GM21528 (cell line): Measurements from ENCODE around the gene ATP2C2.
"Not testable (repeated sequence)": the region's sequence is repeated elsewhere in the genome, so short reads cannot be mapped to it uniquely, and the experiment has no call there.

ENCODE experiments used
- ATAC-seq: cut with Tn5 transposase; IDR thresholded peaks from one replicate; pipeline ENCODE4 v1.9.1; 2021; ENCODE audit warnings: mild to moderate bottlenecking, moderate library complexity; ENCODE audit not compliant: unreplicated experiment, low FRiP score

Gene ATP2C2

DNA sequence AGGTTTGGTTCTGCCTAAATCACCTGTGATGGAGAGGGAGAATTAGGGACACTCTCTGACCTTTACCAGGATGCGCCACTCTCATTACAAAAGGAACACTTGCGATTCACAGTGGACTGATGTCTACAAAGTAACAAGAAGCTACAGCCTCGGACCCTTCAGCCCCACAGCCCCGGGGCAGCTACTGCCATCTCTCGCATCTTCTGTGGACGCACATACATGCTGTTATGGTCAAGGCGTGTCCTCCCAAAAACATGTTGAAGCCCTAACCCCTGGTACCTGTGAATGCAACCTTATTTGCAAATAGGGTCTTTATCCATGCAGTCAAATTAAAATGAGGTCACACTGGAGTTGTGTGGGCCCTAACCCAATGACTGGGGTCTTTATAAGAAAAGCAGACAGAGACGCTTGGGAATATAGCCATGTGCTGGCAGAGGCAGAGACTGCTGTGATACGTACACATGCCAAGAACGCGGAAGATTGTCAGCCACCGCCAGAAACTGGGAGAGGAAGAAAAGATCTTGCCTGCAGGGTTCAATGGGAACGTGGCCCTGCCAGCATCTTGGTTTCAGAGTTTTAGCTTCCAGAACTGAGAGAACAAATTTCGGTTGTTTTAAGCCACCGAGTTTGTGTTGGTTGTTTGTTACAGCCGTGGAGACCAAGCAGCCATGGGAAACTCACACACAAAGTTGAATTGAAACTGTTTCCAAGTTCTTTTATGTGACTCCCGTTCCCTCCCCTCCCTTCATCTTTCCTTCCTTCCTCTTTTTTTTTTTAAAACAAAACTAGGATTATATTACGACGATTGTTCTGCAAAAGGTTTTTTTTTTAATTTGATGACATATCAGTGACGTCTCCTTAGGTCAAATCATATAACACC is 23.1 kb downstream of the ATP2C2 start:
- no peak for ATAC-seq

GRCh38 chr16:84392031-84392360 is 23.7 kb downstream of the ATP2C2 start:
- ATAC-seq = no peak

- ATAC-seq = not testable (repeated sequence)
These were observed 27.7 kb downstream of the ATP2C2 start for GRCh38 chr16:84396082-84396481.

DNA sequence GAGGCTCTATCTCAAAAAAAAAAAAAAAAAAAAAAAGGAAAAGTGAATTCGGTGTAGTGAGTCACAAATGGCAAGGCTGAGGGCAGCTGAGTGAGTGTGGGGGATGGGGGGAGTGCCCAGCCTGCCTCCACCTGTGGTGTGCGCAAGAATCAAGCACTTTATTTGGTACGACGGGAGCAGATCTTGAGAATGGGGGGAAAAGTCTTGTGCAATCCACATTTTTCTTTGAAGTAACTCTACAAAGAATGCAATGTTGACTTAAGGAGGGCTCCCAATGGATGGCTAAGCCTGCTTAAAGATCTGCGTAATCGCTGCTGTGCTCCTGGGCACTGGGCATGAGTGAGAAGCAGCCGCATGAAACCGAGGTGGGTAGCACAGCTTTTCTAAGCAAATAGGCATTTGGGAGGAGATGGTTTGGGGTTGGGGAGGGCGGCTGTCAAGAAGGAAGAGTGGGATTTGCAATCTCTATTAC is 28.2 kb downstream of the ATP2C2 start:
- no peak for ATAC-seq

DNA sequence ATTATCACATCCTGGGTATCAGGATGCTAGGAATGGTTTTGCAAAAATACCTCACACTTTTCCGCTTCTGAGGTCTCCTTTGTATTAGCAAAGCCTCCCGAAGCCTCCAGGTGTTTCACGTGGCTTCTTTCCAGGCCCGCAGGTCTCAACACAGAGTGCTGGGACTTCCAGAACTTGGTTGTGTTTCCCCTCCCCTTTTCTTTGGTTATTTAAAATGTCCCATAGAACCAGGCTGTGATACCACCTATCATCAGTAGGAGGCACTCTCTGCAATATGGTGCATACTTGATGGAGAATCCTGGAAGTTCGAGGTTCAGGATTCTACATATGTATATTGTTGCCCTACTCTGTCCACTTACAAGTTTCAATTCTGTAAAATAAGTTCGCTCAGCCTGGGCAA is 28.8 kb downstream of the ATP2C2 start:
- no peak for ATAC-seq

GRCh38 chr16:84398701-84399100 is 30.4 kb downstream of the ATP2C2 start:
- ATAC-seq = no peak

DNA sequence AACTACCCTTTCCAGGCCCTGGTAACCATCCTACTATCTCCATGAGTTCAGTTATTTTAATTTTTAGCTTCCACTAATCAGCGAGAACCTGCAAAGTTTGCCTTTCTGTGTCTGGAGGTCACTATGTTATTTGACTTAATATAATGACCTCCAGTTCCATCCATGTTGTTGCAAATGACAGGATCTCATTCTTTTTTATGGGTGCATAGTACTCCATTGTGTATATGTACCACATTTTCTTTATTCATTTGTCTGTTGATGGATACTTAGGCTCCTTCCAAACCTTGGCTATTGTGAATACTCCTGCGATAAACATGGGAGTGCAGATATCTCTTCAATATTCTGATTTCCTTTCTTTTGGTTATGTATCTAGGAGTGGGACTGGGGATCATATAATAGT is 31.6 kb downstream of the ATP2C2 start:
- ATAC-seq = not testable (repeated sequence)

- not testable (repeated sequence) for ATAC-seq
These were observed 35.1 kb downstream of the ATP2C2 start for GRCh38 chr16:84403435-84403834.

- no peak for ATAC-seq
These were observed 36.0 kb downstream of the ATP2C2 start for GRCh38 chr16:84404324-84404723.

- no peak for ATAC-seq
These were observed 36.8 kb downstream of the ATP2C2 start for GRCh38 chr16:84404936-84405639.

- ATAC-seq = no peak
These were observed 37.9 kb downstream of the ATP2C2 start for GRCh38 chr16:84406006-84406963.

GRCh38 chr16:84407588-84408313 is 39.4 kb downstream of the ATP2C2 start:
- no peak for ATAC-seq

DNA sequence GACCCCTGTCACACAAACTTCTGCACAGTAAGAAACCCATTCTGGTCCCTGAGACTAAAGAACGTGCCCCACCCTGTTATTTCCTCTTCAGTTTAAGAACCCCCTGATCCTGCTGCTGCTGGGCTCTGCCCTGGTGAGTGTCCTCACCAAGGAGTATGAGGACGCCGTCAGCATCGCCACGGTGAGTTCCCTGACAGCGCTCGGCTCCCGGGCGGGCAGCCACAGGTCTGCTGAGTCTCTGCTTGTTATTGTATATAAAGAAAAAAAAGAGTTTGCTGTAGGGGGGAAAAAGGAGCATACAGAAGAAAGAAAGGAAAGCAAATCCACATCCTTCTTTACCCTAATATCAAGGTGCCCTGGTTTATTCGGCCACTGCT is 40.0 kb downstream of the ATP2C2 start:
- ATAC-seq = no peak

GRCh38 chr16:84408856-84409255 is 40.5 kb downstream of the ATP2C2 start:
- ATAC-seq = no peak

- no peak for ATAC-seq
These were observed 42.2 kb downstream of the ATP2C2 start for GRCh38 chr16:84410361-84411138.

- ATAC-seq = no peak
These were observed 43.4 kb downstream of the ATP2C2 start for GRCh38 chr16:84411768-84412167.

DNA sequence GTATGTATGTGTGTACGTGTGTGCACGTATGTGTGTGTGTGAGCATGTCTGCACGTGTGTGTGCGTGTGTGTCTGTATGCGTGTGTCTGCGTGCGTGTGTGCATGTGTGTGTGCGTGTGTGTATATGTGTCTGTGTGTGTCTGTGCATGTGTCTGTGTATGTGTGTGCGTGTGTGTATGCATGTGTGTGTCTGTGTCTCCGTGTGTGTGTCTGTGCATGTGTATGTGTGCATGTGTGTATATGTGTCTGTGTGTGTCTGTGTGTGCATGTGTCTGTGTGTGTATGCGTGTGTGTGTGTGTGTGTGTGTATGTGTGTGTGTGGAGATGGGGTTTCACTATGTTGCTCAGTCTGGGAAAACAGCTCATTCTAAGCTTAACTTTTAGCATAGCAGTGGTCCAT is 43.9 kb downstream of the ATP2C2 start:
- ATAC-seq = no peak

DNA sequence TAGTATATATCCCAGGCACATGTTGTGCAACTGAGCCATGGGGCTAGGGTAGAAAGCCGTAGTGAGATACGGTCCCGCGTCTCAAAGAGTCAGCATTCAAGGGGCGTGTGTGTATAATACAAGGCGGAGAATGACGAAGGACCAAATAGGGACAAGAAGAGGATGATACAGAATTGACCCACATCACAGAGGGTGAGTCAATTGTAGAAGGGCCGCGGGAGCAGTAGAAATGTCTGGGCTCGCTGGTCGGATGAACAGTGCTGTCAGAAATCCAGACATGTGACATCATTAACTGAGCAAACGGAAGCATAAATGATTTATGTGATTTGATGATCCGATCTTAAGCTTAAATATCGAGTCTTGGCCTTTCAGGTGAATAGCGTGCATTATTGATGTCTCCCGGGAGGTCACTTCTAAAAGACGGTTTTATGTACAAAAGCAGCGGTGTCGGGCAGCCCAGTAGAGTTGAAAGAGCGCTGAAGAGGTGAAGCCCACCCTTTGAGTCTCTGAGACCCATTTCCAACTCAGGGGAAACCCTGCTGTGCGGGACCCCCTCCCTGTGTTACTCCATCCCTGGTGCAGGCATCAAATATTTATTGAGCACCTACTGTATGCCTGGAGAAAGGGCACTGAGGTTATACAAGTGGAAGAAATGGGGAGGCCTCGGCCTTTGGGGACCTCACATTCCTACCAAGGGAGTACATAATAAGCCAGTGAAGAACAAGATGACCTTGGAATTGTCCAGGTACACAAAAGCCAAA is 45.1 kb downstream of the ATP2C2 start:
- ATAC-seq = no peak
